SK-N-MC (cell line): ENCODE measurements around the gene DOCK6.

ENCODE experiments used
- DNase-seq: peaks from one replicate; pipeline ENCODE4 v3.0.0-alpha.2; 2011; ENCODE audit warnings: low read depth, low spot score
- H3K27ac ChIP-seq: fragments of 200-600 bp; sonication (generic); 2 replicates; pipeline ENCODE4 v1.5.1; 2016; ENCODE audit warnings: mixed run types
- H3K36me3 ChIP-seq: fragments of 200-600 bp; sonication (generic); 2 replicates; pipeline ENCODE4 v1.6.1; 2017; ENCODE audit warnings: antibody characterized with exemption, low read length, mixed read lengths; ENCODE audit not compliant: insufficient read depth
- H3K4me3 ChIP-seq: fragments of 200-600 bp; sonication (generic); 2 replicates; pipeline ENCODE4 v1.5.1; 2016
- H3K9ac ChIP-seq: fragments of 200-600 bp; sonication (generic); 2 replicates; pipeline ENCODE4 v1.8.0; 2017; ENCODE audit warnings: mixed run types, mixed read lengths; ENCODE audit not compliant: insufficient read length
- H3K9me3 ChIP-seq: fragments of 200-600 bp; sonication (generic); 2 replicates; pipeline ENCODE4 v1.6.1; 2017; ENCODE audit warnings: low read depth, mild to moderate bottlenecking, antibody characterized with exemption, low read length, moderate library complexity, mixed read lengths
- EZH2 ChIP-seq: fragments of 200-600 bp; sonication (generic); IDR thresholded peaks from one replicate; pipeline ENCODE4 v1.6.1; 2017; ENCODE audit warnings: antibody characterized with exemption
- FOXP2 ChIP-seq: optimal IDR thresholded peaks from 2 replicates; pipeline ENCODE3; 2011; ENCODE audit warnings: mild to moderate bottlenecking, moderate library complexity; ENCODE audit not compliant: insufficient read depth; ENCODE audit errors: extremely low read length, control extremely low read depth
- POLR2AphosphoS5 ChIP-seq: IDR thresholded peaks from 2 replicates; pipeline ENCODE4 v1.6.1; 2012; ENCODE audit warnings: mild to moderate bottlenecking, low read depth, low read length, borderline replicate concordance

Gene DOCK6

GRCh38 chr19:11281356-11282049 lies 19.2 kb upstream of the DOCK6 start:
- DNase-seq, result no peak

GRCh38 chr19:11279505-11280236 lies 17.3 kb upstream of the DOCK6 start:
- Histone ChIP-seq H3K9me3 (no peaks in the 10 kb centered on the region), H3K27ac (no peak overlapping the region), H3K36me3 (no peaks in the 10 kb centered on the region), H3K4me3 (no peak overlapping the region), H3K9ac (no peak overlapping the region)
- TF ChIP-seq EZH2, result no peak
- no peak for TF ChIP-seq POLR2AphosphoS5
- TF ChIP-seq FOXP2, result no peak
- no peak for DNase-seq

More at GRCh38 chr19:11281356-11282049, 19.2 kb upstream of the DOCK6 start:
- no peak for TF ChIP-seq EZH2
- TF ChIP-seq POLR2AphosphoS5, result no peak
- no peak for TF ChIP-seq FOXP2
- Histone ChIP-seq H3K27ac (no peak overlapping the region), H3K9ac (no peak overlapping the region), H3K36me3 (no peaks in the 10 kb centered on the region), H3K9me3 (no peaks in the 10 kb centered on the region), H3K4me3 (no peak overlapping the region)

GRCh38 chr19:11278670-11279069 lies 16.3 kb upstream of the DOCK6 start:
- Histone ChIP-seq H3K27ac (no peak overlapping the region), H3K9me3 (no peaks in the 10 kb centered on the region), H3K4me3 (no peak overlapping the region), H3K36me3 (no peaks in the 10 kb centered on the region), H3K9ac (no peak overlapping the region)
- DNase-seq, result no peak
- TF ChIP-seq EZH2 (no peak), POLR2AphosphoS5 (no peak), FOXP2 (no peak)

DNA sequence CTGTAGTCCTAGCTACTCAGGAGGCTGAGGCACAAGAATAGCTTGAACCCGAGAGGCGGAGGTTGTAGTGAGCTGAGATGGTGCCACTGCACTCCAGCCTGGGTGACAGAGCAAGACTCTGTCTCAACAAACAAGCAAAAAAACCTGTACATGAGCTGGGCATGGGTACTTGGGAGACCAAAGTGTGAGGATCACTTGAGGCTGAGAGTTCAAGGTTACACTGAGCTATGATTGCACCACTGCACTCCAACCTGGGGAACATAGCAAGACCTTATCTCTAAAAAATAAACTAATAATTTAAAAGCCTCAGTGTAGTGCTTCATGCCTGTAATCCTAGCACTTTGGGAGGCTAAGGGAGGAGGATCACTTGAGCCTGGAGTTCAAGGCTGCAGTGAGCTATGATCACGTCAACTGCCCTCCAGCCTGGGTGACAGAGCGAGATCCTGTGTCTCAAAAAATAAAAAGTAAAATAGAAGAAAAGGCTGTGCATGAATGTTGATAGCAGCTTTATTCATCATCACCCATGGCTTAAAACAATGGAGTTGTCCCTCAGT lies 12.3 kb upstream of the DOCK6 start:
- DNase-seq, result no peak
- Histone ChIP-seq H3K27ac (no peak overlapping the region), H3K9ac (no peak overlapping the region), H3K4me3 (no peak overlapping the region), H3K36me3 (no peaks in the 10 kb centered on the region), H3K9me3 (no peaks in the 10 kb centered on the region)
- TF ChIP-seq FOXP2, result no peak
- TF ChIP-seq POLR2AphosphoS5, result no peak
- no peak for TF ChIP-seq EZH2

GRCh38 chr19:11273989-11274388 lies 11.7 kb upstream of the DOCK6 start:
- no peak for DNase-seq
- TF ChIP-seq POLR2AphosphoS5 (no peak), EZH2 (no peak), FOXP2 (no peak)
- H3K9ac ChIP-seq, result no peak overlapping the region
- no peak overlapping the region for H3K4me3 ChIP-seq
- no peaks in the 10 kb centered on the region for H3K9me3 ChIP-seq
- no peaks in the 10 kb centered on the region for H3K36me3 ChIP-seq
- no peak overlapping the region for H3K27ac ChIP-seq

DNA sequence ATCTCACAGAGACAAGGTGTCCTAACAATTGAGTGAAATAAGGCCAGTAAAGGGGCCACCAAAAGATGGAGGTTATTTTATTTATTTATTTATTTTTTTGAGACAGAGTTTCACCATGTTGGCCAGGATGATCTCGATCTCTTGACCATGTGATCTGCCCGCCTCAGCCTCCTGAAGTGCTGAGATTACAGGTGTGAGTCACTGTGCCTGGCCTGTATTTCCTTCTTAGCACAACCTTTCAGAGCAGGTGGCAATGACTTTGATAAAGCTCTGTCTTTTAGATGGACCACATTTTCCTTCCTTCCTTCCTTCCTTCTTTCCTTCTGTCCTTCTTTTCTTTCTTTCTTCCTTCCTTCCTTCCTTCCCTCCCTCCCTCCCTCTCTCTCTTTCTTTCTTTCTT lies 11.0 kb upstream of the DOCK6 start:
- TF ChIP-seq EZH2, result no peak
- no peak for TF ChIP-seq FOXP2
- TF ChIP-seq POLR2AphosphoS5, result no peak

GRCh38 chr19:11269408-11269807 lies 7.1 kb upstream of the DOCK6 start:
- Histone ChIP-seq H3K27ac (no peak overlapping the region), H3K9me3 (no peaks in the 10 kb centered on the region), H3K36me3 (no peaks in the 10 kb centered on the region), H3K4me3 (no peak overlapping the region), H3K9ac (no peak overlapping the region)
- TF ChIP-seq EZH2 (no peak), FOXP2 (no peak), POLR2AphosphoS5 (no peak)
- DNase-seq, result no peak

More for the DNA sequence above, 11.0 kb upstream of the DOCK6 start:
- H3K9me3 ChIP-seq, result no peaks in the 10 kb centered on the region
- DNase-seq, result no peak
- no peak overlapping the region for H3K27ac ChIP-seq
- H3K4me3 ChIP-seq, result no peak overlapping the region
- H3K9ac ChIP-seq, result no peak overlapping the region
- no peaks in the 10 kb centered on the region for H3K36me3 ChIP-seq

- Histone ChIP-seq H3K36me3 (no peaks in the 10 kb centered on the region), H3K27ac (no peak overlapping the region), H3K9ac (no peak overlapping the region), H3K4me3 (no peak overlapping the region), H3K9me3 (no peaks in the 10 kb centered on the region)
- no peak for TF ChIP-seq FOXP2
- TF ChIP-seq POLR2AphosphoS5, result no peak
- no peak for TF ChIP-seq EZH2
- no peak for DNase-seq
These were observed 6.5 kb upstream of the DOCK6 start for GRCh38 chr19:11268783-11269267.
